HepG2 (cell line): ENCODE measurements around the gene CUL9. TPM values are rescaled to one million over a fixed set of nuclear protein-coding genes. Genes with fewer than 3 reads are reported as not detected.

Source experiments
- ARNTL ChIP-seq: sonication (generic); formaldehyde crosslinking; IDR thresholded peaks from 2 replicates; pipeline ENCODE4 v1.4.0; 2020; ENCODE audit warnings: mild to moderate bottlenecking, missing genetic modification reagents
- ESRRA ChIP-seq: sonication (generic); formaldehyde crosslinking; IDR thresholded peaks from 2 replicates; pipeline ENCODE4 v1.5.1; 2020; ENCODE audit warnings: mild to moderate bottlenecking, low read depth, missing genetic modification reagents
- GZF1 ChIP-seq: sonication (generic); formaldehyde crosslinking; IDR thresholded peaks from 2 replicates; pipeline ENCODE4 v1.5.1; 2020; ENCODE audit warnings: mild to moderate bottlenecking, missing genetic modification reagents
- JUN ChIP-seq: sonication (generic); formaldehyde crosslinking; IDR thresholded peaks from 2 replicates; pipeline ENCODE4 v1.4.0; 2020; ENCODE audit warnings: mild to moderate bottlenecking, missing genetic modification reagents
- KDM5B ChIP-seq: sonication (generic); formaldehyde crosslinking; IDR thresholded peaks from 2 replicates; pipeline ENCODE4 v1.4.0; 2020; ENCODE audit warnings: missing genetic modification reagents, mild to moderate bottlenecking, borderline replicate concordance
- MED8 ChIP-seq: sonication (generic); formaldehyde crosslinking; IDR thresholded peaks from 2 replicates; pipeline ENCODE4 v1.8.1; 2023; ENCODE audit warnings: mild to moderate bottlenecking, missing genetic modification reagents; ENCODE audit not compliant: insufficient replicate concordance
- MZF1 ChIP-seq: sonication (generic); formaldehyde crosslinking; IDR thresholded peaks from 2 replicates; pipeline ENCODE4 v1.8.1; 2023; ENCODE audit warnings: mild to moderate bottlenecking, missing genetic modification reagents, borderline replicate concordance
- ONECUT2 ChIP-seq: sonication (generic); formaldehyde crosslinking; IDR thresholded peaks from 2 replicates; pipeline ENCODE4 v1.4.0; 2020; ENCODE audit warnings: missing genetic modification reagents
- RBAK ChIP-seq: sonication (generic); formaldehyde crosslinking; IDR thresholded peaks from 2 replicates; pipeline ENCODE4 v1.5.1; 2020; ENCODE audit warnings: mild to moderate bottlenecking, missing genetic modification reagents
- TRIM24 ChIP-seq: sonication (generic); formaldehyde crosslinking; IDR thresholded peaks from 2 replicates; pipeline ENCODE4 v1.8.0; 2022; ENCODE audit warnings: mild to moderate bottlenecking, missing genetic modification reagents
- YY1 ChIP-seq: IDR thresholded peaks from 2 replicates; pipeline ENCODE4 v1.6.1; 2011; ENCODE audit warnings: low read length, low read depth, moderate library complexity, mild to moderate bottlenecking; ENCODE audit not compliant: insufficient read depth, insufficient replicate concordance
- ZBTB3 ChIP-seq: sonication (generic); formaldehyde crosslinking; IDR thresholded peaks from 2 replicates; pipeline ENCODE4 v1.4.0; 2020; ENCODE audit warnings: low read depth, mild to moderate bottlenecking, moderate library complexity, missing genetic modification reagents, borderline replicate concordance
- ZMAT3 ChIP-seq: sonication (generic); formaldehyde crosslinking; conservative IDR thresholded peaks from 2 replicates; pipeline ENCODE4 v1.7.0; 2021; ENCODE audit warnings: missing genetic modification reagents
- ZNF142 ChIP-seq: sonication (generic); formaldehyde crosslinking; IDR thresholded peaks from 2 replicates; pipeline ENCODE4 v1.4.0; 2020; ENCODE audit warnings: missing genetic modification reagents
- ZNF253 ChIP-seq: sonication (generic); formaldehyde crosslinking; IDR thresholded peaks from 2 replicates; pipeline ENCODE4 v1.8.0; 2022; ENCODE audit warnings: mild to moderate bottlenecking, missing genetic modification reagents, borderline replicate concordance
- ZNF256 ChIP-seq: sonication (generic); formaldehyde crosslinking; conservative IDR thresholded peaks from 2 replicates; pipeline ENCODE4 v1.4.0; 2020; ENCODE audit warnings: missing genetic modification reagents
- ZNF446 ChIP-seq: sonication (generic); formaldehyde crosslinking; IDR thresholded peaks from 2 replicates; pipeline ENCODE4 v1.5.0; 2020; ENCODE audit warnings: mild to moderate bottlenecking, missing genetic modification reagents
- ZNF687 ChIP-seq: sonication (generic); formaldehyde crosslinking; IDR thresholded peaks from 2 replicates; pipeline ENCODE4 v1.5.1; 2020; ENCODE audit warnings: mild to moderate bottlenecking, missing genetic modification reagents, moderate library complexity
- ZNF768 ChIP-seq: sonication (generic); formaldehyde crosslinking; IDR thresholded peaks from 2 replicates; pipeline ENCODE4 v1.4.0; 2020; ENCODE audit warnings: missing genetic modification reagents
- ZNF891 ChIP-seq: sonication (generic); formaldehyde crosslinking; IDR thresholded peaks from 2 replicates; pipeline ENCODE4 v1.5.0; 2020; ENCODE audit warnings: mild to moderate bottlenecking, missing genetic modification reagents
- polyA plus RNA-seq, 8 experiments: library from polyadenylated mRNA; depleted of rRNA in 3 of 8; stranded (reverse) in 7 of 8; unstranded in 1 of 8; fragments of >200 nt; fragmentation: Illumina TruSeq in 4 of 8; extraction: Trizol in 4 of 8; gene quantifications; 2 replicates each; pipeline versions ENCODE4 v1.2.1 to v1.2.3, GENCODE V29; 2011 to 2016; ENCODE audit warnings: low read depth in 4 of 8, missing spikeins in 1 of 8, mixed read lengths in 1 of 8; ENCODE audit not compliant: insufficient read depth in 1 of 8
- total RNA-seq, 5 experiments: library from RNA; depleted of rRNA; stranded (reverse); fragments of >200 nt; fragmentation: Illumina TruSeq; extraction: Trizol; gene quantifications; 2 replicates each; pipeline ENCODE4 v1.2.3, GENCODE V29; 2016; ENCODE audit warnings: low read depth in 1 of 5

The CUL9 gene
- total and polyA plus RNA-seq, 2 of the 13 experiments (the other 11 are each of a cell fraction or from before 2014, with no cell fraction given) = 11.4 to 13.7 TPM

GRCh38 chr6:43263314-43264178 lies 81.5 kb downstream of the CUL9 start (continued):
- TF ChIP-seq ZBTB3 (CRISPR knock-in tag) (no peak), ZNF891 (CRISPR knock-in tag) (peak; percentile 80; the same call in 1 of the 2 replicates), MED8 (no peak), KDM5B (CRISPR knock-in tag) (0 out of 2 replicates have a peak, but pooled peaks have one; percentile 16), ARNTL (0 out of 2 replicates have a peak, but pooled peaks have one; percentile 59), ONECUT2 (CRISPR knock-in tag) (no peak), ZNF253 (CRISPR knock-in tag) (no peak), ZNF142 (CRISPR knock-in tag) (no peak), TRIM24 (no peak; the same call in 1 of the 2 replicates), GZF1 (CRISPR knock-in tag) (no peak), ESRRA (CRISPR knock-in tag) (0 out of 2 replicates have a peak, but pooled peaks have one; percentile 41), ZMAT3 (no peak), ZNF256 (CRISPR knock-in tag) (no peak), YY1 (peak; percentile 61), MZF1 (CRISPR knock-in tag) (no peak), RBAK (no peak), ZNF687 (CRISPR knock-in tag) (peak; percentile 94), ZNF768 (CRISPR knock-in tag) (no peak), JUN (peak; percentile 62; the same call in 1 of the 2 replicates), ZNF446 (CRISPR knock-in tag) (no peak)
